ENCODE measurements around the gene SPACA4.

Gene SPACA4

DNA sequence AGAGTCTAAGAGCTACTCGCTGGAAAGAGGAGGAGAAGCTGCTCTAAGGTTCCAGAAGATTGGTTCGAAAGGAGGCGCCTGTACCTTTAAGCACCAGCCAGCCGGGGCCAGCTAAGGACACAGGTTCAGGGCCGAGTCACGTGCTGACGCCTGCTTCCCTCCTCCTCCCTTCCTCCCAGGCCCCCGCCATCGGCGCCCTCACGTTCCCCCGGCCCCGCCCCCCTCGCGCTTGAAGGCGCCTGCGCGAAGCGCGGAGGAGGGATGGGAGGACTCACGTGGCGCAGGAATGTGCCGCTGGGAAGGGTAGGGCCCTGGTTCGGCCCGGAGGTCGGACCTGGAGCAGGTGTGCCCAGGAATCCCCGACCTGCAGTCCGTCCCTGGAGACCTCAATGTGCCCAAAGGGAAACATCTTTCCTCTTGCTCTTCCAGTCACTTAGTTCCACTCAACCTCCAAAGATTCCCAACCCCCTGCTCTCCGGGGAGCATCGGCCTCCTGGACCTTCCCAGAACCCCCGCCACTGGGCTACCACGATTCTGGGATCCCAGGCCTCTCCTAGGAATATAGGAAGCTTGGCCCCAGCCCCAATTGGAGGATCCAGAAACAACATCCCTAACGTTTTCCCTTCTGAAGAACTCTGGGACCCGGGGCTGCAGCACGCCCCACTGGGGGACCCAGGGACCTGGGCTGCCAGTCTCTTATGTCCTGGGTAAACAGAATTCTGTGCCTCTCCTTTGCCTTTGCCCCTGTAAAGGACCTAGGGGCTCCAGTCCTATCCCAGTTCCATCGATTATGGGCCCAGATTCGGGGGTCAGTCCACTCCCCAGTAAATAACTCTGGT, 28.1 kb downstream of the SPACA4 start:
- DNase-seq (ENCODE audit: low spot score), result peak; percentile 96

GRCh38 chr19:48635263-48635965, 28.9 kb downstream of the SPACA4 start:
- DNase-seq (ENCODE audit: low spot score), result peak; percentile 68

GRCh38 chr19:48635966-48636858, 29.7 kb downstream of the SPACA4 start:
- DNase-seq (ENCODE audit: low spot score), result no peak

GRCh38 chr19:48636859-48637448, 30.4 kb downstream of the SPACA4 start, which contains the start of gene DBP:
TSS of gene DBP (minus strand) at chr19:48637379. CDS start at chr19:48636994, 385 bp downstream.
- DNase-seq (ENCODE audit: low spot score), result no peak

- peak; percentile 78 for DNase-seq (ENCODE audit: low spot score)
Measured at GRCh38 chr19:48637449-48637947, 31.0 kb downstream of the SPACA4 start.

DNA sequence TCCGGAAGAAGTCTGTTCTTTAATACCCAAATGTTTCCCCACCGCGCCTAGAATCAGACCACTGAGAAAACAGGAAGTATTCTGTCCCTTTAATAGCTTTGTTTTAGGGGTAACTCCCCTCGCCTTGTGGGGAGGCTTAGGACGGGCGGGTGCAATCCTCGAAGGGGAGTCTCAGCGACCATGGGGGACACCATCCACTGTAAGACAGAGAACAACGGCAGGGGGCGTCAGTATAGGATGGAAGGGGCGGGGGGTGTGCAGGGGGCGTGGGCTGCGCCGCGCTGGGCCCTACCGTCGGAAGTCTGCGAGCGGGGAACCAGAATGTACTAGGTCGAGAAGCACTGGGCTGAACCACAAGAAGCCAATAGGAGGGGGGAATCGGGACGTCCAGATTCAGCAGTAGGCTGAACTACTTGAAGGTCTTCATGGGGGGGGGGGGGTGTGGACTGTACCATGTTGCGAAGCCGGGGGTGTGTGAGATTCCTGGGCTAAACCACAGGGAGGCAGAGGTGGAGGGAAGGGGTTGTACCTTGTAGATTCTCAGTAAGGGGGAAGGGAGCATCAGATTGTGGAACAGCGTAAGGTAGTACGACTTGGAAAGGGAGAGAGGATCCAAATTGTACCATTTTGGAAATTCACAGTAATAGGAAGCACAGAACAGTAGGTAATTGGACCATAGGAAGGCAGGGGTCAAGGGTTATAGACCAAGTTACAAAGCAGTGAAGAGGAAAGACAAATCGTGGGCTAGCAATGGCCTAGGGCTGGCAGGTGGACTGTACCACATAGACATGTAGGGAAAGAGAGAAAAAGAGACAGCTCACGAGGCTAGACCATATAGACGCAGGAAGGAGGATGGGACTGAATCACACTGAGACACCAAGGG, 31.6 kb downstream of the SPACA4 start:
- DNase-seq (ENCODE audit: low spot score), result peak; percentile 66

- DNase-seq (ENCODE audit: low spot score), result no peak
Measured at GRCh38 chr19:48638831-48639381, 32.4 kb downstream of the SPACA4 start.

GRCh38 chr19:48639483-48640375, 33.2 kb downstream of the SPACA4 start:
- no peak for DNase-seq (ENCODE audit: low spot score)

DNA sequence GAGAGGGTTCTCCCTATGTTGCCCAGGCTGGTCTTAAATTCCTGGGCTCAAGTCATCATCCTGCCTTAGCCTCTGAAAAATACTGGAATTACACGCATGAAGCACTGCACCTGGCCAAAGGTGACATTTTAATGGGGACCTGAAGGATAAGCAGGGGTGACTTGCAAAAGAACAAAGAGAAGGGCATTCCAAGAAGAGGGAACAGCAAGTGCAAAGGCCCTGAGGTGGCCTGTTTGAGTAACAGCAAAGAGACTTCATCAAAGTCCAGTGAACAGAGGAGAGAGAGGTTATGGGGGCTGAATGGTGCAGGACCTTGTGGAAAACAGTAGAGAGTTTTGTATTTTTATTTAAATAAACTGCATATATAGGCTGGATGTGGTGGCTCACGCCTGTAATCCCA, 35.3 kb downstream of the SPACA4 start:
- DNase-seq (ENCODE audit: low spot score), result no peak

GRCh38 chr19:48642862-48643261, 36.3 kb downstream of the SPACA4 start:
- no peak for DNase-seq (ENCODE audit: low spot score)

DNA sequence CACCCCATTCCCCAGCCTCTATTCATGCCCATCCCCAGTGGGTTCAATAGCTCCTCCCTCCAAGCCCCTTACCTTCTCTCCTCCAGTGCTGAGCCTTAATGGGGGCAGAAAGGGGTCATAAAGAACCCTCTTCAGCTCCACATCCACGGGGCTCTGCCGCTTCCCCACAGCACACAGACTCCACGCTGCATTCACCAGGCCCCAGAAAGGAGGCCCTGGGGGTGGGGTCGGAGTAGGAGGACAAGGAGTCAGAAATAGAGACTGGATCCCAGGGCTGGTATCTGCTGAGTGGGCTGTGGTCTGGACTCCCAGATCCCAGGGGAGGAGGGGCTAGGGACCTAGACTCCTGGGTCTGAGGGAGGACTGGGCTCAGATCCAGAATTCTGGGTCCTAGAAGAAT, 37.8 kb downstream of the SPACA4 start:
- no peak for DNase-seq (ENCODE audit: low spot score)

DNA sequence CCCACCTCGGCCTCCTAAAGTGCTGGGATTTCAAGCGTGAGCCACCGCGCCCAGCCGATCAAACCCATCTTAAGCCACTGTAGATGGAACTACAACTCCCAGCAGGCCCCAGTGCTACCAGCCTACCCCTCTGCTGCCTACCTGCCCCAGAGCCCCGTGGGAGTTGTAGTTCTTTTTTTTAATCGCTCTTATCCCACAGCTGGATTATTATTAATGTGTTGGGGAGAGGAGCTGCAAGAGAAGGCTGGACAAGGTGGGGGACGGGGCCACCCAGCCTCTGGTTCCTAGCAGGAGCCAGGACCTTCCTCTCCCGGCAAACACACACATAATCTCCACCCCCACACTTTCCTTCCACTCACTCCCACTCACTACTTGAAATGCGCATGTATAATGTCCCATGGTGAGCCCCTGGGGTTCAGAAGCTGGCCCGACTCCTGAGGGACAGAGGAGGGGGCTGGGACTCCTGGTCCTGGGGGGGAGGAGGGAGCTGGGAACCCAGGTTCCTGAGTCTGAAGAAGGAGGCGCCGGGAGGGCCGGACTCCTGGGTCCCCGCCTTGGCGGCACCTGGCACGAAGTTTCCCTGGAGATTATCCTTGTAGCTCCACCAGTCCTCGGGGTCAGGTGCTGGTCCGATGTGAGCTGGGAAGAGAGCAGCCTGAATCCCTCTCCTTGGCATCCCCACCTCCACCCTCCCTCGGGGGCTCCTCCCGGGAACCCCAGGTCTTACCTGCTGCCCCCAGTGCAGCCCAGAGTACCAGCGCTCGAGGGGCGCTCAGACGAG, 38.5 kb downstream of the SPACA4 start:
- DNase-seq (ENCODE audit: low spot score), result peak; percentile 75

GRCh38 chr19:48645620-48646000, 39.1 kb downstream of the SPACA4 start:
- no peak for DNase-seq (ENCODE audit: low spot score)

- DNase-seq (ENCODE audit: low spot score), result peak; percentile 67
Measured at GRCh38 chr19:48646001-48646721, 39.6 kb downstream of the SPACA4 start, which contains the start of gene CA11. TSS of gene CA11 (minus strand) at chr19:48646187. CDS start at chr19:48645632, 555 bp downstream.

- DNase-seq (ENCODE audit: low spot score), result no peak
Measured at GRCh38 chr19:48646722-48647216, 40.2 kb downstream of the SPACA4 start.

GRCh38 chr19:48648134-48648533, 41.6 kb downstream of the SPACA4 start:
- no peak for DNase-seq (ENCODE audit: low spot score)

DNA sequence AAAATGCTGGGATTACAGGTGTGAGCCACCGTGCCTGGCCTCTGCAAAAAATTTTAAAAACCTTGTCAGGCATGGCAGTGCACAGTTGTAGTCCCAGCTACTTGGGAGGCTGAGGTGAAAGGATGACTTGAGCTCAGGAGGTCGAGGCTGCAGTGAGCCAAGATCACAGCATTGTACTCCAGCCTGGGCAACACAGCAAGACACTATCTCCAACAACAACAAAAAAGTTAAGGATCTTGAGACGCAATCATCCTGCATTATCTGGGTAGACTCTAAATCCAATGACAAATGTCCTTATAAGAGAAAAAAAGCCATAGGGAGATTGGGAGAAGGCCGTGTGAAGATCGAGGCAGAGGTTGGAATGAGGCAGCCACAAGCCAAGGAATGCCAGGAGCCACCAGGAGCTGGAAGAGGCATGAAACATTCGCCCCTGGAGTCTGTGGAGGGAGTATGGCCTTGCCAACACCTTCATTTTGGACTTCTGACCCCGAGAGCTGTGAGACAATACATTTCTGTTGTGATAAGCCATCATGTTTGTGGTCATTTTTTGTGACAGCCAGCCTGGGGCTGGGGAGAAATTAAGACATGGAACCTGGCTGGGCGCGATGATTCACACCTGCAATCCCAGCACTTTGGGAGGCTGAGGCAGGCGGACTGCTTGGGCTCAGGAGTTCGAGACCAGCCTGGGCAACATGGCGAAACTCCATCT, 44.6 kb downstream of the SPACA4 start:
- no peak for DNase-seq (ENCODE audit: low spot score)
